ENCODE results near the gene MAGI2. TPM values are rescaled to one million over a fixed set of nuclear protein-coding genes. Genes with fewer than 3 reads are reported as not detected.

MAGI2 gene
- total and polyA plus RNA-seq, 4 donors, result 0.37 to 4.1 (median 1.4) TPM

DNA sequence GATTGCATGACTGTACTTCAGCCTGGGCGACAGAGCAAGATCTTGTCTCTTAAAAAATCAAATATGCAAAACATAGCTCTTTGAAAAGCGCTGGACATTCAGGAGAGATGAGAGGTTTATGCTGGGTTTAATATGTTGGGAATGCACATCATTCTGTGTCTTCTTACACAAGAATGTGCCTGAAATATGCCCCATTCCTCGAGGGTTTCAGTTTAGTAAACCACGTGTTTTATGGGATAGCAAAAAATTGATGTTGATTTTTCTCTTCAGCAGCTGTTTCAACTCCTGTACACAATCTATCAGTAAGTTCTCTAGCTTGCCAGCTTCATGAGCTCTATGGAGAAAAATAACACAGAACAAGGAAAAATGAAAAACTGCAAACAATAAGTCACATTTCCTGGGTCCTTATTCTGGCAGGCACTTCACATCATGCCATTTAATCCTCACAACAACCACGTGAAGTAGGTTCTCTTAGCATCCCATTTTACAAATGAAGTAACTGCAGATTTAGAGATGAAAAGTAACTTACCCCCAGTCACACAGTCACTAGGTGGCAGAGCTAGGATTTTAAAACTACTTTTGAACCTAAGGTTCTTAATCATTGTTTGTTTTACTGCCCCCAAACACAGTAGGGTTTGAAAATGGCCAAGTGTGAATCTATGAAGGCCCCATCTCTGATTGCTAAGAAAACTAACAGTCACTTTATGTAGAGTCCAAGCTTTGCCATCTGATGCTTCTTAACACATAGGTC is 1231.3 kb downstream of the MAGI2 start:
- no peaks in the 10 kb centered on the region for H3K36me3 ChIP-seq (ENCODE audit: control insufficient read depth in 4 of 4, insufficient read depth in 3 of 4, low read depth in 1 of 4, low read length in 3 of 4)
- no peak overlapping the region for H3K27ac ChIP-seq (ENCODE audit: low read depth in 1 of 2, low read length in 2 of 2)
- no peak for DNase-seq (ENCODE audit: low spot score)
- H3K9me3 ChIP-seq (ENCODE audit: control insufficient read depth in 4 of 4, low read length in 3 of 4), result no peaks in the 10 kb centered on the region
- TF ChIP-seq FOXA2 (IDR thresholded peaks at IDR 0.05) (no peak), YY1 (IDR thresholded peaks at IDR 0.05) (no peak), ZBTB33 (IDR thresholded peaks at IDR 0.05) (no peak), RXRA (IDR thresholded peaks at IDR 0.05) (no peak), TAF1 (conservative IDR thresholded peaks at IDR 0.05) (no peak), CTCF (IDR thresholded peaks at IDR 0.05; ENCODE audit: low read depth, low read length, missing input control) (no peak), GABPA (IDR thresholded peaks at IDR 0.05 in 1 of 2, conservative IDR thresholded peaks at IDR 0.05 in 1 of 2) (no peak), FOXA1 (IDR thresholded peaks at IDR 0.05) (no peak), NR2F2 (IDR thresholded peaks at IDR 0.05) (no peak), HNF4G (IDR thresholded peaks at IDR 0.05) (no peak), RAD21 (IDR thresholded peaks at IDR 0.05) (no peak)
- TF ChIP-seq, protein P1, sequence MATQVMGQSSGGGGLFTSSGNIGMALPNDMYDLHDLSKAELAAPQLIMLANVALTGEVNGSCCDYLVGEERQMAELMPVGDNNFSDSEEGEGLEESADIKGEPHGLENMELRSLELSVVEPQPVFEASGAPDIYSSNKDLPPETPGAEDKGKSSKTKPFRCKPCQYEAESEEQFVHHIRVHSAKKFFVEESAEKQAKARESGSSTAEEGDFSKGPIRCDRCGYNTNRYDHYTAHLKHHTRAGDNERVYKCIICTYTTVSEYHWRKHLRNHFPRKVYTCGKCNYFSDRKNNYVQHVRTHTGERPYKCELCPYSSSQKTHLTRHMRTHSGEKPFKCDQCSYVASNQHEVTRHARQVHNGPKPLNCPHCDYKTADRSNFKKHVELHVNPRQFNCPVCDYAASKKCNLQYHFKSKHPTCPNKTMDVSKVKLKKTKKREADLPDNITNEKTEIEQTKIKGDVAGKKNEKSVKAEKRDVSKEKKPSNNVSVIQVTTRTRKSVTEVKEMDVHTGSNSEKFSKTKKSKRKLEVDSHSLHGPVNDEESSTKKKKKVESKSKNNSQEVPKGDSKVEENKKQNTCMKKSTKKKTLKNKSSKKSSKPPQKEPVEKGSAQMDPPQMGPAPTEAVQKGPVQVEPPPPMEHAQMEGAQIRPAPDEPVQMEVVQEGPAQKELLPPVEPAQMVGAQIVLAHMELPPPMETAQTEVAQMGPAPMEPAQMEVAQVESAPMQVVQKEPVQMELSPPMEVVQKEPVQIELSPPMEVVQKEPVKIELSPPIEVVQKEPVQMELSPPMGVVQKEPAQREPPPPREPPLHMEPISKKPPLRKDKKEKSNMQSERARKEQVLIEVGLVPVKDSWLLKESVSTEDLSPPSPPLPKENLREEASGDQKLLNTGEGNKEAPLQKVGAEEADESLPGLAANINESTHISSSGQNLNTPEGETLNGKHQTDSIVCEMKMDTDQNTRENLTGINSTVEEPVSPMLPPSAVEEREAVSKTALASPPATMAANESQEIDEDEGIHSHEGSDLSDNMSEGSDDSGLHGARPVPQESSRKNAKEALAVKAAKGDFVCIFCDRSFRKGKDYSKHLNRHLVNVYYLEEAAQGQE (IDR thresholded peaks at IDR 0.05), result no peak
- no peaks in the 10 kb centered on the region for H3K27me3 ChIP-seq (ENCODE audit: control insufficient read depth in 4 of 4, insufficient read depth in 4 of 4, low read length in 3 of 4)
- no peak overlapping the region for H3K9ac ChIP-seq (ENCODE audit: low read depth in 1 of 2, low read length in 2 of 2)
- no peak overlapping the region for H3K4me3 ChIP-seq (ENCODE audit: low read depth in 1 of 3, low read length in 3 of 3)
- H3K4me1 ChIP-seq (ENCODE audit: control insufficient read depth in 4 of 4, insufficient read depth in 4 of 4, low read length in 3 of 4), result no peaks in the 10 kb centered on the region
- 66% methylated on average over 5 of the region's 5 CpGs for WGBS

DNA sequence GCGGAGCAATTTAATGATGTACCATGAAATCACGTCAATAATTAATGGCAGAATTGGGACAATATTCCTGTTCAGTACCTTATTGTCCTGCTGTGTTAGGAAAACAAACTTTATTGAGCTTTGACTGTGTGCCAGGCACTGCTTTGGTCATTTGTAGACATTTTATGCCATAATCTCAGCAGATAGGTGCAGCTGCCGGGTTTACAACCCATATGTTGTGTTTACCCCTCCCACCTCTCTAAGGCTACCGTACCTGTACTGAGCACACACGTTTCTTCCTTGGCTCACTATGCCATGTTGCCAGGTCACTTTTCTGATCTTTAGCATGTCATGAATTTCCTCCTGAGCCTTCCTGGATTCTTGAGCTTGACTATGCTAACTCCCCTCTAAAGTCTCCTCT is 1232.7 kb downstream of the MAGI2 start:
- Histone ChIP-seq H3K4me1 (ENCODE audit: control insufficient read depth in 4 of 4, insufficient read depth in 4 of 4, low read length in 3 of 4) (no peaks in the 10 kb centered on the region), H3K9ac (ENCODE audit: low read depth in 1 of 2, low read length in 2 of 2) (no peak overlapping the region), H3K27ac (ENCODE audit: low read depth in 1 of 2, low read length in 2 of 2) (no peak overlapping the region), H3K9me3 (ENCODE audit: control insufficient read depth in 4 of 4, low read length in 3 of 4) (no peaks in the 10 kb centered on the region), H3K27me3 (ENCODE audit: control insufficient read depth in 4 of 4, insufficient read depth in 4 of 4, low read length in 3 of 4) (no peaks in the 10 kb centered on the region), H3K36me3 (ENCODE audit: control insufficient read depth in 4 of 4, insufficient read depth in 3 of 4, low read depth in 1 of 4, low read length in 3 of 4) (no peaks in the 10 kb centered on the region), H3K4me3 (ENCODE audit: low read depth in 1 of 3, low read length in 3 of 3) (no peak overlapping the region)
- 82% methylated on average over 5 of the region's 5 CpGs for WGBS
- no peak for DNase-seq (ENCODE audit: low spot score)
- TF ChIP-seq HNF4A (conservative IDR thresholded peaks at IDR 0.05) (no peak), NR2F2 (IDR thresholded peaks at IDR 0.05) (no peak), FOXA1 (IDR thresholded peaks at IDR 0.05) (no peak), CTCF (IDR thresholded peaks at IDR 0.05; ENCODE audit: low read depth, low read length, missing input control) (no peak), JUND (IDR thresholded peaks at IDR 0.05) (no peak), FOXA2 (IDR thresholded peaks at IDR 0.05) (no peak), YY1 (IDR thresholded peaks at IDR 0.05) (no peak), TAF1 (conservative IDR thresholded peaks at IDR 0.05) (no peak)
- TF ChIP-seq, protein P2, sequence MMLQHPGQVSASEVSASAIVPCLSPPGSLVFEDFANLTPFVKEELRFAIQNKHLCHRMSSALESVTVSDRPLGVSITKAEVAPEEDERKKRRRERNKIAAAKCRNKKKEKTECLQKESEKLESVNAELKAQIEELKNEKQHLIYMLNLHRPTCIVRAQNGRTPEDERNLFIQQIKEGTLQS (IDR thresholded peaks at IDR 0.05), result no peak

All from liver (tissue), 9 donors.